ENCODE data around the gene TMEM201.

The TMEM201 gene

GRCh38 chr1:9654051-9654833 is 65.5 kb downstream of the TMEM201 start:
- no peak for DNase-seq

GRCh38 chr1:9654834-9655723 is 66.4 kb downstream of the TMEM201 start:
- DNase-seq = no peak

- DNase-seq = no peak
These were observed 67.1 kb downstream of the TMEM201 start for GRCh38 chr1:9655836-9656235.

- no peak for DNase-seq
These were observed 68.9 kb downstream of the TMEM201 start for GRCh38 chr1:9657521-9658032.

GRCh38 chr1:9658199-9658598 is 69.5 kb downstream of the TMEM201 start:
- DNase-seq = no peak

GRCh38 chr1:9659328-9659727 is 70.6 kb downstream of the TMEM201 start:
- DNase-seq = no peak

- no peak for DNase-seq
These were observed 74.5 kb downstream of the TMEM201 start for GRCh38 chr1:9663257-9663656.

Data from left hindlimb (tissue), 1 donor.